ENCODE data around the gene SEC23A.

DNA sequence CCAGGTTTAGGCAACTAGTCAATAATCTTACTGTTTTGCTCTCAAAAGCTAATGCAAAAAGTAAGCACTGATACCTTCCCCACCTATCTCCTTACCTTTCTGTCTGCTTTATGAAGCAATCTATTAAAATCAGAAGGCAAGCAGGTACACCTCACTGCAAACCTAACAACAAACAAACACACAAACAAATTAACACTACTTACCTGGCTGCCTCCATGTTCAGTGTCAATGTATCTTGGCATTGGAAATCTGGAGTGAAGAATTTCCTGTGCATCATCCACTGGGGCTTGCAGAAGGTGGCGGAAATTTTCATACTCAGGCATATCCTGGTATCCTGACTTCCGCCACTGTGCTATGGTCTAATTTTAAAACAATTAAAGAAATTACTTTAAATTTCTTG is 62.5 kb downstream of the SEC23A start:
- TF ChIP-seq GATA2 (IDR thresholded peaks at IDR 0.05; ENCODE audit: low read depth, low read length), result no peak
- no peak for TF ChIP-seq GATA3 (IDR thresholded peaks at IDR 0.05; ENCODE audit: low read depth, low read length)

Data from SH-SY5Y (cell line).